Esophagus squamous epithelium (tissue), 5 donors: Measurements from ENCODE around the gene DUOXA2. TPM values are rescaled to one million over a fixed set of nuclear protein-coding genes. Genes with fewer than 3 reads are reported as not detected.

ENCODE experiments used
- DNase-seq: peaks from one replicate; lab custom pipeline; 2025; lab: John Stamatoyannopoulos, UW
- H3K27ac ChIP-seq, 4 donors: fragments of 200-600 bp; sonication (generic); one replicate each; pipeline ENCODE4 v1.5.1; 2016 to 2019; ENCODE audit warnings: mild to moderate bottlenecking in 1 of 4
- H3K27me3 ChIP-seq, 4 donors: fragments of 200-600 bp; sonication (generic); 1 replicate in 3 of 4; 2 replicates in 1 of 4; pipeline versions ENCODE4 v1.5.1 to v1.6.0; 2017 to 2021; ENCODE audit warnings: antibody characterized with exemption in 1 of 4
- H3K36me3 ChIP-seq, 3 donors: fragments of 200-600 bp; sonication (generic); one replicate each; pipeline ENCODE4 v1.5.1; 2016 to 2019
- H3K4me1 ChIP-seq, 3 donors: fragments of 200-600 bp; sonication (generic); one replicate each; pipeline ENCODE4 v1.5.1; 2017 to 2019
- H3K4me3 ChIP-seq, 4 donors: fragments of 200-600 bp; sonication (generic); 1 replicate in 3 of 4; 2 replicates in 1 of 4; pipeline ENCODE4 v1.5.1; 2016 to 2019; ENCODE audit warnings: mild to moderate bottlenecking in 2 of 4, moderate library complexity in 1 of 4
- H3K9me3 ChIP-seq, 3 donors: fragments of 200-600 bp; sonication (generic); one replicate each; pipeline ENCODE4 v1.5.1; 2016 to 2019
- POLR2A ChIP-seq, 4 donors: fragments of 450-650 bp; IDR thresholded peaks; one replicate each; pipeline ENCODE4 v1.6.1; 2017; ENCODE audit warnings: antibody characterized with exemption in 4 of 4, mild to moderate bottlenecking in 4 of 4, moderate library complexity in 3 of 4
- WGBS, 2 donors: methylation state at CpG; one replicate each; pipeline ENCODE4 v1.1.5; 2018; 5-methylcytosine and 5-hydroxymethylcytosine counted together
- intact Hi-C: fragments of 100-400 bp; cut with DNase I; formaldehyde crosslinking; loops from one replicate; pipeline ENCODE4 v1.15.0; 2022
- total RNA-seq, 4 donors: library from RNA; depleted of rRNA; stranded (reverse); fragments of >200 nt; gene quantifications; one replicate each; pipeline ENCODE4 v1.1.0, GENCODE V29; 2016
- TF ChIP-seq, protein P1 (sequence below), 6 experiments: fragments of 450-650 bp in 4 of 6; fragments of 200-600 bp in 2 of 6; sonication (generic) in 2 of 6; IDR thresholded peaks; one replicate each; pipeline ENCODE4 v1.5.1; 2016 to 2019; ENCODE audit warnings: antibody characterized with exemption in 6 of 6, mild to moderate bottlenecking in 4 of 6, moderate library complexity in 4 of 6
- donor health status: DM: yes; HTN: yes; CAD: no.

Gene DUOXA2
- total RNA-seq, 4 donors from 2014 or later = 6.3 to 20.6 (median 13.6) TPM; not detected in 1

DNA sequence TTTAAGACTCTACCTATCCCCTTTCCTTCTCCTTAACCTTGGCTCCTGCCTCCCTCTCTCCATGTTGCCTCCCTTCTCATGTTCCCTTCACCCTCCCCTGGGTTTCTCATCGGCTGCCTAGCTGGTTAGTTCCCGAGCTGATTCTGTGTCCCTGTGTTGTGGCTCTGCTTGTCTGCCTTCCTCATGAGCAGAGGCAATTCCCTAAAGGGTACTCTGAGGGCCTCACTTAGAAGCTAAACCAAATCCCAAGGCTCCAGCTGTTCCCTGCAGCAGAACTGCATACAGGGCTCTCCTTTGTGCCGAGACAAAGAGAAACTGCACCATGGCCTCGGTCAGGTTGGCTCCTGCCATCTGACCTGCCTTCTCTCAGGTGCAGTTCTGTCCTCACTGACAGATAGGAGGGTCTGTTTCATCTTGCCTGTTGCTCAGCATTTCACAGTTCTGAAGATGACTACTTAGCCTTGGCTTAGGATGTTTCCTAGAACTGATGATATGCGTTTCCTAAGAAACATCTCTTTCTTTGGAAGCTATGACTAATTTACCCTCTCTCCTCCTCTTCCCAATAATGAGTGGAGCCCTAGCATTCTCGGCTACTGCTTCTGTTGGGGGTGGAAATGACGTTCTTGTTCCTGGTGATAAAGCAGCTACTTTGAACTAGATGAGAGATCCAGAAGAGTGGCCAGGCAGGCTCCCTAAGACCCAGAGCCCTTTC, 42.8 kb downstream of the DUOXA2 start:
- no peak for TF ChIP-seq POLR2A (IDR thresholded peaks at IDR 0.05)
- TF ChIP-seq, protein P1, sequence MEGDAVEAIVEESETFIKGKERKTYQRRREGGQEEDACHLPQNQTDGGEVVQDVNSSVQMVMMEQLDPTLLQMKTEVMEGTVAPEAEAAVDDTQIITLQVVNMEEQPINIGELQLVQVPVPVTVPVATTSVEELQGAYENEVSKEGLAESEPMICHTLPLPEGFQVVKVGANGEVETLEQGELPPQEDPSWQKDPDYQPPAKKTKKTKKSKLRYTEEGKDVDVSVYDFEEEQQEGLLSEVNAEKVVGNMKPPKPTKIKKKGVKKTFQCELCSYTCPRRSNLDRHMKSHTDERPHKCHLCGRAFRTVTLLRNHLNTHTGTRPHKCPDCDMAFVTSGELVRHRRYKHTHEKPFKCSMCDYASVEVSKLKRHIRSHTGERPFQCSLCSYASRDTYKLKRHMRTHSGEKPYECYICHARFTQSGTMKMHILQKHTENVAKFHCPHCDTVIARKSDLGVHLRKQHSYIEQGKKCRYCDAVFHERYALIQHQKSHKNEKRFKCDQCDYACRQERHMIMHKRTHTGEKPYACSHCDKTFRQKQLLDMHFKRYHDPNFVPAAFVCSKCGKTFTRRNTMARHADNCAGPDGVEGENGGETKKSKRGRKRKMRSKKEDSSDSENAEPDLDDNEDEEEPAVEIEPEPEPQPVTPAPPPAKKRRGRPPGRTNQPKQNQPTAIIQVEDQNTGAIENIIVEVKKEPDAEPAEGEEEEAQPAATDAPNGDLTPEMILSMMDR (IDR thresholded peaks at IDR 0.05) = no peak
- Histone ChIP-seq H3K27me3 (no peaks in the 10 kb centered on the region), H3K4me1 (peaks cover 10 to 82% (median 15%) of the 10 kb centered on the region in 3 donors), H3K9me3 (no peaks in the 10 kb centered on the region), H3K27ac (peak overlapping the region; percentile 75 to 99 (median 84)), H3K36me3 (peaks cover 0 to 52% (median 6%) of the 10 kb centered on the region in 3 donors), H3K4me3 (no peak overlapping the region)
- DNase-seq = no peak
- WGBS, 2 donors = 26 to 51% methylated on average over 6 to 7 of the region's 7 CpGs
- intact Hi-C loops = no loop called here

DNA sequence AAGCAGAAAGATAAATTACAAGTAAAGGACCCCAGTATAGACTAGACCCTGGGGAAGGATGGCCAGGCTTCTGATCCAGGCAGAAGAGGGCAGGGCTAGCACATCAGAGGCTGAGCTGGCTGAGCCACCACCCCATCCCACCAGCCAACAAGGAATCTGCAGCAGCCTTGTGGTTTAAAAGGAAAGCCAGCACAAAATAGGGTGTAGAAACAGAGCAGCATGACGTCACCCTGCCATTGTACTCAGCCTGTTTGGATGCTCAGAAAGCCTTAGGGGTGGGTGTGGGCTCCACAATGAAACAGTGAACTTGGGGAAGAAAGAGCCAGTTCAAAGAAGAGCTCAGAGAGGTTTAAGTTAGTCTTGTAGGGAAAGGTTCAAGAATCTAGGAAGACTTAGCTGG, 43.8 kb downstream of the DUOXA2 start:
- intact Hi-C loops = no loop called here
- DNase-seq = no peak
- H3K4me1 ChIP-seq = peaks cover 19 to 93% (median 26%) of the 10 kb centered on the region in 3 donors
- no peaks in the 10 kb centered on the region for H3K27me3 ChIP-seq
- no peaks in the 10 kb centered on the region for H3K9me3 ChIP-seq
- no peak for TF ChIP-seq POLR2A (IDR thresholded peaks at IDR 0.05)
- TF ChIP-seq, protein P1 (IDR thresholded peaks at IDR 0.05) = no peak
- WGBS, 2 donors = 12 to 50% methylated on average over 1 of the region's 1 CpG
- H3K4me3 ChIP-seq = no peak overlapping the region
- peaks cover 0 to 41% (median 0%) of the 10 kb centered on the region in 3 donors for H3K36me3 ChIP-seq
- peak overlapping the region; percentile 35 to 99 (median 84) for H3K27ac ChIP-seq

DNA sequence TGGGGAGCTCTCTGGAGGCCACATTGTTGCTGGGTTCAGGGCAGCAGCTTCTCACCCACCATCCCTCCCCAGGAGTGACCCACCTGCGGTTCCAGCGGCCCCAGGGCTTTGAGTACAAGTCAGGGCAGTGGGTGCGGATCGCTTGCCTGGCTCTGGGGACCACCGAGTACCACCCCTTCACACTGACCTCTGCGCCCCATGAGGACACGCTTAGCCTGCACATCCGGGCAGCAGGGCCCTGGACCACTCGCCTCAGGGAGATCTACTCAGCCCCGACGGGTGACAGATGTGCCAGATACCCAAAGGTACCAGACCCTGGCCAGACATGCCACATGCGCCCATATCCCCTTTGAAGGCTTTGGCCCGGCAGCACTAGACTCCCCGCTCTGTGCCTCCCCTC, 47.5 kb downstream of the DUOXA2 start:
- no peaks in the 10 kb centered on the region for H3K27me3 ChIP-seq
- TF ChIP-seq, protein P1 (IDR thresholded peaks at IDR 0.05) = no peak
- no peak for TF ChIP-seq POLR2A (IDR thresholded peaks at IDR 0.05)
- H3K27ac ChIP-seq = peak overlapping the region; percentile 87 to 99 (median 92)
- peaks cover 0 to 34% (median 0%) of the 10 kb centered on the region in 3 donors for H3K36me3 ChIP-seq
- no peak for DNase-seq
- H3K9me3 ChIP-seq = no peaks in the 10 kb centered on the region
- intact Hi-C loops = no loop called here
- WGBS, 2 donors = 83 to 93% methylated on average over 7 to 10 of the region's 14 CpGs
- H3K4me3 ChIP-seq = no peak overlapping the region
- peaks cover 28 to 100% (median 41%) of the 10 kb centered on the region in 3 donors for H3K4me1 ChIP-seq

DNA sequence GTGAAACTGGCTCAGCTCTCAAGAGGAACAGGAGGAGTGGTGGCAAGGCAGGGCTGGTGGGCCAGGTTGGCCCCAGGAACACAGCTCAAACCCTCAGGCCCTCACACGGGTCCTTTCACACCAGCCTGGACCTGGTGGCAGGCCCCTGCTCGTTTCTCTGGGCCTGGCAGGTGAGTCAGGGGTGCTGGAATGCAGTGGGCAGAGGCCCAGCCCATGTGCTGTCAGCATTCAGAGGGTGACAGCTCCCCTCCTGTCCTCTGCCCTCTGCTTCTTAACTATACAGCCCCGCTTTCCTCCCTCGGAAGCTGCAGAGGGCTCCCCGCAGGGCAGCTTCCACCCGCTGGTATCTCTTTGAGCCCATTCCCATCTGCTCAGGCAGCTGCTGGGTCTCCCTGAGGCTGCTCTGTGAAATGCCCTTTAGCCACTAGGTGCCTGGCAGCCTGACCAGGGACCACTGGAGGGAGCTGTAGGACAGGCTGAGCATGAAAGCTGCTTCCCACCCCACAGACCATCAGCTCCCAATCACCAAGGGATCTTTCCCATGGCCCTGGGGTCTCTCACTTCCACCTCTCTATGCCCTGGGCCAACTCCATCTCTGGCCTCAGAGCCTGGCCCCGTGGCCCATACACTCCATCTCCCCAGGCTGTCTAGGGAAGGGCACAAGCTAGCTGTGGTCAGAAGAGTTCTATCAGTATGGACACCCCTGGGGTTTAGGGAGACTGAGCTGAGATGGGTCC, 48.8 kb downstream of the DUOXA2 start:
- Histone ChIP-seq H3K9me3 (no peaks in the 10 kb centered on the region), H3K27me3 (no peaks in the 10 kb centered on the region), H3K36me3 (peaks cover 0 to 33% (median 0%) of the 10 kb centered on the region in 3 donors), H3K4me1 (peaks cover 31 to 100% (median 34%) of the 10 kb centered on the region in 3 donors), H3K4me3 (no peak overlapping the region), H3K27ac (peak overlapping the region; percentile 87 to 99 (median 92))
- intact Hi-C loops = no loop called here
- WGBS, 2 donors = 0 to 3% methylated on average over 3 of the region's 7 CpGs
- DNase-seq = no peak
- TF ChIP-seq, protein P1 (IDR thresholded peaks at IDR 0.05) = peak; percentile 49 to 88 (median 80)
- no peak for TF ChIP-seq POLR2A (IDR thresholded peaks at IDR 0.05)

DNA sequence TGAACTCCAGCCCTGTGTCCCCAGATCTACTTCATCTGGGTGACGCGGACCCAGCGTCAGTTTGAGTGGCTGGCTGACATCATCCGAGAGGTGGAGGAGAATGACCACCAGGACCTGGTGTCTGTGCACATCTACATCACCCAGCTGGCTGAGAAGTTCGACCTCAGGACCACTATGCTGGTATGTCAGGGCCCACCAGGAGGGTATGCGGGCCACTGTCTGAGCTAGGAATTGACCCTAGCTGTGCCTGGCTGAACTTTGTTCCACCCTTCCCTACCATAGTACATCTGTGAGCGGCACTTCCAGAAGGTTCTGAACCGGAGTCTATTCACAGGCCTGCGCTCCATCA, 49.4 kb downstream of the DUOXA2 start:
- H3K9me3 ChIP-seq = no peaks in the 10 kb centered on the region
- H3K4me1 ChIP-seq = peaks cover 31 to 100% (median 34%) of the 10 kb centered on the region in 3 donors

More for the DNA sequence above, 49.4 kb downstream of the DUOXA2 start:
- TF ChIP-seq, protein P1 (IDR thresholded peaks at IDR 0.05) = no peak
- TF ChIP-seq POLR2A (IDR thresholded peaks at IDR 0.05) = no peak
- no peak for DNase-seq
- intact Hi-C loops = no loop called here
- peak overlapping the region; percentile 87 to 99 (median 92) for H3K27ac ChIP-seq
- WGBS, 2 donors = 84 to 91% methylated on average over 6 to 9 of the region's 9 CpGs
- no peaks in the 10 kb centered on the region for H3K27me3 ChIP-seq
- no peak overlapping the region for H3K4me3 ChIP-seq
- H3K36me3 ChIP-seq = peaks cover 0 to 33% (median 0%) of the 10 kb centered on the region in 3 donors
